Kidney tubule cell (primary cell): Measurements from ENCODE around the gene ST3GAL3.

ENCODE experiments used
- DNase-seq: peaks from one replicate; pipeline ENCODE4 v3.0.0-alpha.2; 2018; ENCODE audit warnings: low spot score

The ST3GAL3 gene

DNA sequence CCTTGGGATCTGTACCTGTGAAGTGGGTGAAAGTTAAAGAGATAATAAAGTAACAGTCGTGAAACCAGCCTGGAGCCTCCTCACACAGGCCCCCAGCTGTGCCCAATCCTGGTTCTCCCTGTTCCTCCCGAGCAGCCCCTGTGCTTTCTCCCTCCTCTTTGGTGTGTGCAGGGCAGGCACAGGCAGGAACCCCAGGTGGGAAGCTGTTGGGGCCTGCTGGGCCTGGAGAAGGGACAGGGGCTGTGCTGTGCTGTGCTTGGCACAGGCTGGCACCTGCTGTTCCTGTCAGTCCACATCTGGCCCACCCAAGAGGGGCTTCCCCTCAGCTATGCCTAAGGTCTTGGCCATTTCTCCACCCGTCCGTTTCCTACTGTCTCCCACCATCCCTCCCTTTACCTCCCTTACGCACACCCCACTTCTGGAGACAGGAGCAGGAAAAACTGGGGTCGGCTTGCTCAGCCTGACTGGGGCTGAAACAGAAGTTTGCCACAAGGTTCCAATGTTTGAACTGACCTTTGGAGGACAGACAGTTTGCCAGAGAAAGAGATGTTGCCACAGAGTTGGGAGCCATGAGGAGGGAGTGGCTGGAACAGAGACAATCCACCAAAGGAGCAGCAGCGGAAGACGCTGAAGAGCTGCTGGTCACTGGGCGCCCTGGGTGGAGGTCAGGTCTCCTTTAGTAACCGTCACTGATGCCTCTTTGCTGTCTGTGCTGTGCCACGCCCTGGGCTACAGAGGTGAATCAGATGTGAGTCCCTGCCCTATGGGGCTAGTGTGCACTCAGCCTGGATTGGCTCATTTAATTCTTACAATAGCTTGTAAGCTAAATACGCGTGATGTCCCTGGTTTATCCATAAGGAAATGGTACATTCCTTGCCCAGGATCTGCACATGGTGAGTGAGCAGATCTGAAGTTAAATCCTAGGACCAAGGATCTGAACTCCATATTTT, 207.5 kb downstream of the ST3GAL3 start:
- no peak for DNase-seq

- no peak for DNase-seq
Measured at GRCh38 chr1:43919906-43920305, 212.6 kb downstream of the ST3GAL3 start.

- DNase-seq = no peak
Measured at GRCh38 chr1:43921022-43921421, 213.7 kb downstream of the ST3GAL3 start.

GRCh38 chr1:43924516-43924915, 217.2 kb downstream of the ST3GAL3 start:
- peak; percentile 60 for DNase-seq

- DNase-seq = no peak
Measured at GRCh38 chr1:43925846-43926245, 218.5 kb downstream of the ST3GAL3 start.

DNA sequence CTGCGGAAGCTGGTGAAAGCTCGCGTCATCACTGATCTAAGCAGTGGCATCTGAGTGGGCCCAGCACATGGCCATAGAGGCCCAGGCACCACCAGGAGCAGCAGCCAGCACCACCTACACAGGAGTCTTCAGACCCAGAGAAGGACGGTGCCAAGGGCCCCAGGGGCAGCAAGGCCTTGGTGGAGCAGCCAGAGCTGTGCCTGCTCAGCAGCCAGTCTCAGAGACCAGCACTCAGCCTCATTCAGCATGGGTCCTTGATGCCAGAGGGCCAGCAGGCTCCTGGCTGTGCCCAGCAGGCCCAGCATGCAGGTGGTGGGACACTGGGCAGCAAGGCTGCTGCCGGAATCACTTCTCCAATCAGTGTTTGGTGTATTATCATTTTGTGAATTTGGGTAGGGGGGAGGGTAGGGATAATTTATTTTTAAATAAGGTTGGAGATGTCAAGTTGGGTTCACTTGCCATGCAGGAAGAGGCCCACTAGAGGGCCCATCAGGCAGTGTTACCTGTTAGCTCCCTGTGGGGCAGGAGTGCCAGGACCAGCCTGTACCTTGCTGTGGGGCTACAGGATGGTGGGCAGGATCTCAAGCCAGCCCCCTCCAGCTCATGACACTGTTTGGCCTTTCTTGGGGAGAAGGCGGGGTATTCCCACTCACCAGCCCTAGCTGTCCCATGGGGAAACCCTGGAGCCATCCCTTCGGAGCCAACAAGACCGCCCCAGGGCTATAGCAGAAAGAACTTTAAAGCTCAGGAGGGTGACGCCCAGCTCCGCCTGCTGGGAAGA, 223.0 kb downstream of the ST3GAL3 start:
- DNase-seq = no peak

DNA sequence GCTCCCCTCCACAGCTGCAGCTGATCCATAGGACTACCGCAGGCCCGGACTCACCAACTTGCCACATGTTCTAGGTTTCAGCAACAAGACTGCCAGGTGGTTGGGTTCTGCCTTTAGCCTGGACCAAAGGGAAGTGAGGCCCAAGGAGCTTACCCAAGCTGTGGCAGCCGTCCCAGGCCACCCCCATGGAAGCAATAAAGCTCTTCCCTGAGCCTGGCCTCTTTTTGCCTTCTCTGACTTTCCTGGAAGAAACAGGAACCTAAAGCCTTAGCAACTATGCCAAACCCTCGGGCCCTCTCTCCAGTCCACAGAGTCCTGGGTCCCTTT, 223.6 kb downstream of the ST3GAL3 start:
- DNase-seq = no peak

DNA sequence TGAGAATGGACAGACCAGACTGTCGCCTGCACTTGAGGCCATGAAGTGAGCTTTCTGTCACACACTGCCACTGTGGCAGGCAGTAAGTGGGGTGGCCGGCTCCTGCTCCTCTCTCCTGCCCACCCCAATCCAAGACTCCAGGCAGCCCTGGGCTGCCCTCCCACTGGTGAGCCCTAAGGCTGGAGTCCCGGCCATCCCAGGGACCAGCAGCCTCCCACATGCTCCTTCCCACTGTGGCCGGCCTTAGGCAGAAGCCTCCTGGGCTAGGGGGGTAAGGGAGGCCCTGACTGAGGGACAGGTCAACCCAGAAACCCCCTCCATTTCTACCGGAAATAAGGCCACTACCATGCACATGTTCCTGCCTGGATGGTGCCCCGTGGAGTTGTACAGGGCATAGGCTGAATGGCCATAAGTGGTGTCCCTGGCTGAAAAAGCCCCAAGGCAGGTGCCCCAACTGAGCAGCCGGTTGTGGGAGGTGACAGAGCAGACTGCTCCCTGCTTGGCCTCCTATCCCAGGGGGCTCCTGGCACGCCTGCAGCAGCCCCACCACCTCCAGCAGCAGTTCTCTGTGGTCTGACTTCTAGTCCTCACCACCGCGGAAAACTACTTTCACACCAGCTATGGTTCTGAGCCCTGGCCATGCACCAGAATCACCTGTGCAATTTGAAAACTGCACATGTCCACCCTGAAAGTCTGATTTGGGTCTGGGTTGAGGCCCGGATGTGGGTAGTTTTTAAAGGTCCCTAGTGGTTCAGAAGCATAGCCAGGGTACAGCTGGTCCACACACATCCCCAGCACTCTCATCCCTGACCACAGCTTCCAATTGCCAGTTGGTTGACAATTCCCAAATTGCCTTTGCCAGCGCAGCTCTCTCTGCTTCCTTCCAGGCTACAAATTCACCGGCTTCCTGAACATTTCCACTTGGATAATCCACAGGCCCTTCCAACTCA, 224.7 kb downstream of the ST3GAL3 start:
- DNase-seq = no peak

GRCh38 chr1:43932786-43933385, 225.6 kb downstream of the ST3GAL3 start:
- DNase-seq = peak; percentile 59

DNA sequence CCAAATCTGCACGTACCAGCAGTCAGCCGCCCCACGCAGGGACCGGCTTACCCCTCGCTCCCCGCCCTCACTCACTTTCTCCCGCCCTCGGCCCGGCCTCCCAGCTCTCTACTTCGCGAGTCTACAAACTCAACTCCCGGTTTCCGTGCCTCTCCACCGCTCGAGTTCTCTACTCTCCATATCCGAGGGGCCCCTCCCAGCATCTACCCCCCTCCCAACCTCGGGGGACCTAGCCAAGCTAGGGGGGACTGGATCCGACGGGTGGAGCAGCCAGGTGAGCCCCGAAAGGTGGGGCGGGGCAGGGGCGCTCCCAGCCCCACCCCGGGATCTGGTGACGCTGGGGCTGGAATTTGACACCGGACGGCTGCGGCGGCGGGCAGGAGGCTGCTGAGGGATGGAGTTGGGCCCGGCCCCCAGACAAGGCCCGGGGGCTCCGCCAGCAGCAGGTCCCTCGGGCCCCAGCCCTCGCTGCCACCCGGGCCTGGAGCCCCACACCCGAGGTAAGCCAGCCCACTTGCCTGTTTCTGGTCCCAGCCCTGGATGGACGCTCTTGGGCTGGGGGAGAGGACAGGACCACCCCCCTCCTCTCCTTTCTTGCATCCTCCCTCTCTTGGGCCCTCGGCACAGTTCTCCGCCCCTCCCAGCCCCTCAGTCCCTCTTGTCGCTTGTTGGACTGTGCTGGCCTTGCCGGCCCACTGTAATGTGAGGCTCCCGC, 226.2 kb downstream of the ST3GAL3 start, which contains the start of gene ARTN:
TSS of gene ARTN (plus strand) at position 416 of the 715 bp plus-strand sequence. CDS start 1,856 bp downstream, outside the sequence.
- DNase-seq = peak; percentile 40

DNA sequence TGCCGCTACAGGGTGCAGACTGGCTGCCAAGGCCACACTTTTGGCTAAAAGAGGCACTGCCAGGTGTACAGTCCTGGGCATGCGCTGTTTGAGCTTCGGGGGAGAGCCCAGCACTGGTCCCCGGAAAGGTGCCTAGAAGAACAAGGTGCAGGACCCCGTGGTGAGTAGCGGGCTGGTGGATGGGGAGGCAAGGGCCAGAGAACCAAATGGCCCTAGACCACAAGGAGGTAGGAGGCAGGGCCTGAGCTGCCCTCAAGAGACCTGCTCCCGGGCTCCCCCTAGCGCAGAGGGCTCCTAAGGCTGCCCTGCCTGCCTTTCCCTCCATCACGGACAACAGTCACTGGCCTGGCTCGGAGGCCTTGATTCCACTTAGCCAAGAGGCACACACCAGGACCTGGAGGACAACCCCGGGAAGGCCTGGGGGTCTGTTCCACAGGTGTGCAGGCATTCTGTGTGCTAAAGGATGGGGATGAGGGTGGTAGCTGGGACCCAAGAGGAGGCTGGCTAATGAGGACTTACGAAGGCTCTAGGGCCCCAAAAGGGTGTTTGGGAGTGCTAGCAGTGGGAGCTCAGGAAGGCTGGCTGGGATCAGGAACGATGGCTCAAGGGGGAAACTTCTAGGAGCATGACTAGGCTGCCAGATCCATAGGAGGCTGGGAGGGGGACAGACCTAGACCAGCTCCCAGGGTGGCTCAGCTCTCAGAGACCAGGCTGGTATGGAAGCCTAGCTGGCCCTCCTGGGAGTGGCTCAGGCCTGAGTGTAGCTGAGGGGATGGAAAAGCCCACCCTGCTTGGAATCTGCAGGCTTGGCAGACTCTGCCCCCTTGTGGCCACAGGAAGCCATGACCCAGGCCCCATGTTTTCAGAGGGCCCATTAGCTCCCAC, 227.0 kb downstream of the ST3GAL3 start:
- DNase-seq = peak; percentile 63

- DNase-seq = no peak
Measured at GRCh38 chr1:43934986-43935324, 227.6 kb downstream of the ST3GAL3 start.

- DNase-seq = peak; percentile 78
Measured at GRCh38 chr1:43935711-43936427, 228.5 kb downstream of the ST3GAL3 start.

GRCh38 chr1:43936431-43937151, 229.3 kb downstream of the ST3GAL3 start:
- peak; percentile 52 for DNase-seq

- DNase-seq = peak; percentile 95
Measured at GRCh38 chr1:43937179-43937865, 230.0 kb downstream of the ST3GAL3 start.

DNA sequence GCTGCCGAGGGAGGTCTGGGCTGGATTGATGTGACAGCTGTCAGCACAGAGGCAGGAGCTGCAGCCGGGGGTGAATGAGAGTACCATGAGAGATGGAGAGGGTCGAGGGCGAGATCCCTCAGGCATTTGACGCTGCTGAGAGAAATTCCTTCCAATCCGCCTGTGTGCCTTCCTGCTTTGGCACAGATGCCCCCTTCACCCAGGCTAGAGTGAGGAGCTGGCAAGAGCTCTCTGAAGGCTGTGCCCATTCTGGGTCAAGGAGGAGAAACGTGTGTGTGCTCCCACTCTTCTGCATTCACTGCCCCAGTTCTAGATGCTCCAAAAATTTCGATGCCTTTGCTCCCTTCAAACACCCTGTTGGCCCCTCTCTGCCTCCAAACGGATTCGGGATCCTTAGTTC, 231.0 kb downstream of the ST3GAL3 start:
- no peak for DNase-seq

DNA sequence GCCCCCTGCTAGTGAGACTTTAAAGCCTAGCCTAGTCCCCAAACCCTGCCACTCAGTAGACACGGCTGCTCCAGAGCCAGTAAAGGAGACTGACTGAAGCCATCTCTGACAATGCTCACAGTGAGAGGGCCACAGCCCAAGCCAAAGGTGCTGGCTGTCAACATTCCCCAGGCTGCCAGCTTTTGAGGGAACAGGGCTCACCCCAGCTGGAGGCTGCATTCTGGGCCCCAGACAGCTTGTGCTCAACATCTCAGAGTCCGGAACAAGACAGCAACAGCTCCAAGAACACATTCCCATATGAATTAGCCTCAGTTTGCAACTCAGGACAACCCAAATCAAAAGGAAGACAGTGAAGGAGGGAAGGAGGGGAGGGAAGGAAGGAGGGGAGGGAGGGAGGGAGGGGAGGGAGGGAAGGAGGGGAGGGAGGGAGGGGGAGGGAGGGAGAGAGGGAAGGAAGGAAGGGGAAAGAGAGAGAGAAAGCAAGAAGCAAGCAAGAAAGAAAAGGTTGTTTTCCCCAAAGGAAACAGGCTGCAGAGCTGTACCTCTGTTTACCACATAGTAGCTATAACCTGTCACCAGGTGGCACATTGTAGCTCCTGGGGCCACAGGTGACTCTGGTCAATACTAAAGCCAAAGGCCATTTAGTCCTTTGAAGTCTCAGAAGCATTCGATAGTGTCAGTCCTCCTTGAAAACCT, 231.7 kb downstream of the ST3GAL3 start:
- no peak for DNase-seq
